ENCODE results near the gene ZNF581.

The ZNF581 gene

GRCh38 chr19:55650602-55651230 is 7.3 kb downstream of the ZNF581 start:
- no peak for DNase-seq

DNA sequence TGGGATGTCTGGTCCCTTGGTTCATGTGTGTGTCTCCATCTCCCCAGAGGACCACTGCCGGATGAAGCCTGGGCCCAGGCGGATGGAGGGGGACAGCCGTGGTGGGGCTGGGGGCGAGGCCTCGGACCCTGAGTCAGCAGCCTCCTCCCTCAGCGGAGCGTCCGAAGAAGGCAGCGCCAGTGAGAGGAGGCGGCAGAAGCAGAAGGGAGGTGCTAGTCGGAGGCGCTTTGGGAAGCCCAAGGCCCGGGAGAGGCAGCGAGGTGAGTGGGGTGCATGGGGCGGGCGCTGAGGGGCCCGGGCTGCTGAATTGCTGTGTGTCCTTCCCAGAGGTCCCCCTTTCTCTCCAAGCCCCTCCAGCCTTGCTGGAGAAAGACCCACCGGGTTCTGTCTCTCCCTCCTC is 7.8 kb downstream of the ZNF581 start:
- DNase-seq: no peak

DNA sequence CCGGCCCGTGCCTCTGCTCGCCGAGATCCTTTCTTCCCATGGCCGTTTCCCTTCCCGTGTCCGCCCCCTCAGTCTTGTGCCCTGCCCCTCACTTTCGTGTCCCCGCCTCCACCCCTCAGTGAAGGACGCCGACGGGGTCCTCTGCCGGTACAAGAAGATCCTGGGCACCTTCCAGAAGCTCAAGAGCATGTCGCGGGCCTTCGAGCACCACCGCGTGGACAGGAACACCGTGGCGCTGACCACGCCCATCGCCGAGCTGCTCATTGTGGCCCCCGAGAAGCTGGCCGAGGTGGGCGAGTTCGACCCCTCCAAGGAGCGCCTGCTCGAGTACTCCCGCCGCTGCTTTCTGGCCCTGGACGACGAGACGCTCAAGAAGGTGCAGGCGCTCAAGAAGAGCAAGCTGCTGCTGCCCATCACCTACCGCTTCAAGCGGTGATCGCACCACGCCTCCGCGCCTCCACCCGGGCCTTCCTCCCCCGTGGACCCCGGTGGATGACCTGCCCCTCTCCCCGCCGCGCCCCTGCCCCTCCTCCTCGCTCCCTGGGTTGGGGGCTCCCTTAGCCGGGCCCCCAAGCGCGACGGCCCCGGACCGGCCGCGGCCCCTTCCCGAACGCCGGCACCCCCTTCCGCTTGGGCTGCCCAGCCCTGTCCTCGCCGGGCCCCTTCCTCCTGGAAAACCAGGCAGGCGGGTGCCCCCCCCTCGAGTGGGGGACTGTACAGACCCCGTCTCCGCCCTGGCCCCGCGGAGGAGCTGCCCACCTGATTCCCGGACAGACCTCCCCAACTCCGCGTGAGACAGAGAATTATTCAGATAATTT is 9.1 kb downstream of the ZNF581 start:
- no peak for DNase-seq

DNA sequence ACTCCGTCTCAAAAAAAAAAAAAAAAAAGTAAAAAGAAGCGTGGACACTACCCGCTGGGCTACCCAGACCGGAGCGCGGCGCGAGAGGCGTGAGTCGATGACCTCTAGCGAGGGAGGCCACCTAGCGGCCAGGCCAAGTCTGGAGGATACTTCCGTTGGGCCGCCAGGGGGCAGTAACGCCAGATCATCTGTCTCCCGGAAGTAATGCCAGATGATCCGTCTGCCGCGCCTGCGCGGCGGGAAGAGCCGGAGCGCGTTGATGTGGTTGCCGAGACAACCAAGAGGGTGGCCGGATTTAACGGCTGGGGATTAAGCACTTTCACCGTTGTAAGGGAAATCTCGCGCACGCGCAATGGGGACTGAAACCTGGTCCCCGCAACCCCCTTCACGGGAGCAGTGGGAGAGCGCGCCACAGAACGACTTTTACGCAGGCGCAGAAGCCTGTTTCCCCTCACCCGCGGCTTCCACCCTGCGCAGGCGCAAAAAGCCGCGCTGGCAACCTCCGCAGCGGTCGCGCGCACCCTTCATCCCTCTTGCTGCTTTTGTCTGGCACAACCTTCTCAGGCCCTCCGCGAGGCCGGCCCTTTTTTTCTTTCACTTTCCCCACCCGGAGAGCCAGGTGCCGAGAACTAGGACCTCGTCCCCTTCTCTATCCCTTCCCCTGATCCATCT is 10.3 kb downstream of the ZNF581 start:
- DNase-seq: peak; percentile 98

GRCh38 chr19:55654323-55654867 is 10.9 kb downstream of the ZNF581 start:
- peak; percentile 98 for DNase-seq

DNA sequence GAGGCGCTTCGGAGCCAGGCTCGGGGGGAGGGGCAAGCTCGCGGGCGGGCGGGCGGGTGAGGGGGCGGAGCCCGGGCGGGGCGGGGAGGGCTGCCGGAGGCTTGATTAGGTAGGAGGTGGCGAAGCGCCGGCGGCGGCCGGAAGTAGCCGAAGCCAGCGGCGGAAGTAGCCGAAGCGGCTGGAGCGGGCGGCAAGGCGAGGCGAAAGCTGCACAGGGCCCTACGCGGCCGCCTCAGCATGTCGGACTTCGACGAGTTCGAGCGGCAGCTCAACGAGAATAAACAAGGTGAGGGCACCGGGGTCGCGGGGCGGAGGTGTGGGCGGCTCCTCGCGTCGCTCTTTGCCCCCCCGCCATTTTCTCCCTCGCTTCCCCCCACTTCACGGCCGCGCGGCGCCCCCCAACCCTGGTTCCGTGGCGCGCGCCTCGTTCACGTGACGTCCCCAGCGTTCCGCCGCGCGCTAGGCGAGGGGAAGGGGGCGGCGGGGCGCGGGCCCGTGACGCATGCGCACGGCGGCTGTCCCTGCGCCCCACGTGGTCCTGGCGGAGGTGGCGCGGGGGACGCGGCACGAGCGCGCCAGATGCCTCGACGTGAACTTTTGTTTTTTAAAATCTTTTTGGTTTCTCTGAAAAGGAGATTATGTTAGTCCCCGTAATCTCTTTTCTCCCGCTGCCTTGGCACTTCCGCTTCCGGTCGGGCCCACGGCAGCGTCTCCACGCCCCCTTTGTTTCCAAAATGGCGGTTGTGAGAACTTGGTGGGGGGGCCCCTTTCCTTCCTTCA is 11.6 kb downstream of the ZNF581 start, which contains the start of gene U2AF2:
TSS of gene U2AF2 (plus strand) at position 168 of the 780 bp plus-strand sequence. CDS start at position 238, 70 bp downstream.
- DNase-seq: peak; percentile 92

DNA sequence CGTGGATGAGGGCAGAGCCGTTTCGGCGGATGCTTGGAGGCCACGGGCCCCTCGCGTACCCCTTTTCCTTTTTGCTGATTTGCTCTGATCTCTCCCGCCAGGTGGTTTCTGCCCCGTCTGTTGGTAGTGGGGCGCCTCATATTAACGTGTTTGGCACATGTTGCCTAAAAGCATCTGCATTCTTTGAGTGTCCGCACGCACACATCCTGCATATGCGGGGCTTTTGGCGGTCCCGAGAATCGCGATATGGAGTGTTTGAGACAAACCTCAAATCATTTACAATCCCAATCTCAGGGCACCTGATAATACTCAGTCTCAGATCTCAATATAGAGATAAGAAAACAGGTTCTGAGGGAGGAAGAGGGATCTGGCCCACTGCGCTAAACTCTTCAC is 12.2 kb downstream of the ZNF581 start:
- no peak for DNase-seq

- no peak for DNase-seq
Measured at GRCh38 chr19:55656552-55656951, 13.1 kb downstream of the ZNF581 start.

DNA sequence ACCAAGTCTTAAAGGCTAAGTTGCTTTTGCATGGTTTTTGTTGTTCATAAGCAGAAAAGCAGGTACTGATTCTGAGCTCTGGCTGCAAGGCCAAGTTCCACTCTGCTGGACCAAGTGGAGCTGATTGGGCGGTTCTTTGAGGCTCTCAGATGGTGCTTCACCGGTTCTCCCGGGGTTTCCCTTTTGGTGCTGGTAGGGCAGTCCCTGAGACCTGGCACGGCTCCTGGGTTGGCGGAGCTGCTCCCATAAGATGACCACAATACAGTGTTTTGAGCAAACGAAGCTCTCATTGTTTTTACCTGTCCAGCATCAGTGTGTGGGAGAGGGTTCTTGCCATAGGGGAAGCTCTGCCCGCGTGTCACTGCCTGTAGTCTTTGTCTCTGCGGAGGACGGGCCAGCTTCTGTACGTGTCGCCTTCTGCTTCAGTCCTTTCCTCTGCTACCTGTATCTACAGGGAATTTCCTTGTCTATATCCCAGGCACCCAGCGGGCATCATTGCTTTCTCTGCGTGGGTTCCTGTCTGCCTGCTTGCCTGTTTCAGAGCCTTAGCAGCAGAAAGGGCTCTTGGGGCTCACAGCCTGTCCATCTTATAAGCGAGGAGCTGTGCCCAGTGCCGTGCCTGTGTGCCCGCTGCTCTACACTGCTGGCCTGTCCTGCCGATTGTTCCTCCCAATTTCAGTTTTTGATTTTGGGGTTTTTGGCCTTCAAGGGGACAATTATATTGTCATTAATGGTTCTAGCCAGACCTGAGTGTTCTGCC is 13.7 kb downstream of the ZNF581 start:
- DNase-seq: no peak

DNA sequence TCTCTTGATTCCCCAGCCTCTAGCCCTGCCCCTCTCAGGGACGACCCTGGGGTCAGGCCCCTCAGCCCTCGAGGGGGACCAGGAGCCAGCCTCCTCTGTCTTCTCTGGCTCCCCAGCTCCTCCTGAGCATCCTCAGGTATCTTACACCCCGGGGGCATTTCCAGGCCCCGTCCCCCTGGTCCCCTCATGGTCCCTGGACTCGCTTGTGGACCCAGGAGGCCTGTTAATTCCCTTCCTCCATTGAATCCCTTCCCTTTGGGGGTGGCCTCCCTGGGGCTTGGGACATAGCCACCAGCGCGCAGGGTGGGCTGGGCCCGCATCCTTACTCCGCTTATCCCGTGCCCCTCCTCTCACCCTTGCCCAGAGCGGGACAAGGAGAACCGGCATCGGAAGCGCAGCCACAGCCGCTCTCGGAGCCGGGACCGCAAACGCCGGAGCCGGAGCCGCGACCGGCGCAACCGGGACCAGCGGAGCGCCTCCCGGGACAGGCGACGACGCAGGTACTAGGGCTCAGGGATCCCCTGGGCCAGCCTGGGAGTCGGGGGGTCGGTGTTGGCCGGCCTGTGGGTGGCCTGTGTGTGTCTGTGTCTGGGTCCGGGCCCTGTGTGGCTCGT is 15.5 kb downstream of the ZNF581 start:
- DNase-seq: no peak

GRCh38 chr19:55659822-55660221 is 16.4 kb downstream of the ZNF581 start:
- DNase-seq: no peak

- DNase-seq: no peak
Measured at GRCh38 chr19:55660404-55660803, 17.0 kb downstream of the ZNF581 start.

DNA sequence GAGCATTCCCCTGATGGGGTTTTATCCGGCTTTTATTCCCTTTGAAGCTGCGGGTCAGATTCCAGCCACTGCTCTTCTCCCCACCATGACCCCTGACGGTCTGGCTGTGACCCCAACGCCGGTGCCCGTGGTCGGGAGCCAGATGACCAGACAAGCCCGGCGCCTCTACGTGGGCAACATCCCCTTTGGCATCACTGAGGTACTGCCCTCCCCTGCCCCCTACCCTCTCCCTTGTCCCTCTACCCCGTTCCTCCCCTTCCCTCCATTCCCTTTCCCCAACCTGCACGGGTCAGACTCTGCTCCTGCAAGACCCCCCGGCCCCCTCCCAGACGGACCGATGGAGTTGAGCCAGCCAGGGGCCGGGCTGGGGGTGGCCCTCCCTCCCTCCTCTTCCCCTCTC is 17.5 kb downstream of the ZNF581 start:
- DNase-seq: no peak

- no peak for DNase-seq
Measured at GRCh38 chr19:55661826-55662225, 18.4 kb downstream of the ZNF581 start.

DNA sequence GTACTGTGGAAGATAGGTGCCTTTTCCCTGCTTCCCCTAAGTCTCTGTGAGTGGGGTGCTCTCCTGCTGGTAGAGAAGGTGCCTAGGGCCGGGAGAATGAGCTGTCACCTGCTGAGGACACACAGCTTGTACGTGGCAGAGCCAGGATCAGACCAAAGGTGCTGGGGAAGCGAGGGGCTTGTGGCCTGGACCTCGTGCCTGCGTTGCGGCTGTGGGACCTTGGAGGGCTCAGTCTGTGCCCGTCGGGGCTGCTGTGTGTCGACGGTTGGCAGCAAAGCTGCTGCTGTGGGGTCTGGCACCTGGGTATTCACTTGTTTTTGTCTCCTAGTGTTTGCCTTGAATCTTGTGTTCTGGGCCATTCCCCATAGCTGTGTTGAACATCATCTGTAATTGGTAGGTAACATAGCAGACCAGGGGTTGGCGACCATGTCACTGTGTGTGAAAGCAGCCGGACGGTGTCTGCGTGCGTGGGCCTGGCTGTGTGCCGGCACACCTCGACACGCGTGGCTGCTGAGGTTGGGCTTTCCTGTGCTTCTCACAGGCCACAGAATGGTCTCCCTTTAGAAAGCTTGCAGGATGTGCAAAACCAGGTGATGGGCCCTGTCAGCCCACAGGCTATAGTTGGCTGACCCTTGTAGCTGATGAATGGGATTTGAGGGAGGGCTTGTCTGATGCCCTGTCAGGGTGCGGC is 20.5 kb downstream of the ZNF581 start:
- DNase-seq: no peak

DNA sequence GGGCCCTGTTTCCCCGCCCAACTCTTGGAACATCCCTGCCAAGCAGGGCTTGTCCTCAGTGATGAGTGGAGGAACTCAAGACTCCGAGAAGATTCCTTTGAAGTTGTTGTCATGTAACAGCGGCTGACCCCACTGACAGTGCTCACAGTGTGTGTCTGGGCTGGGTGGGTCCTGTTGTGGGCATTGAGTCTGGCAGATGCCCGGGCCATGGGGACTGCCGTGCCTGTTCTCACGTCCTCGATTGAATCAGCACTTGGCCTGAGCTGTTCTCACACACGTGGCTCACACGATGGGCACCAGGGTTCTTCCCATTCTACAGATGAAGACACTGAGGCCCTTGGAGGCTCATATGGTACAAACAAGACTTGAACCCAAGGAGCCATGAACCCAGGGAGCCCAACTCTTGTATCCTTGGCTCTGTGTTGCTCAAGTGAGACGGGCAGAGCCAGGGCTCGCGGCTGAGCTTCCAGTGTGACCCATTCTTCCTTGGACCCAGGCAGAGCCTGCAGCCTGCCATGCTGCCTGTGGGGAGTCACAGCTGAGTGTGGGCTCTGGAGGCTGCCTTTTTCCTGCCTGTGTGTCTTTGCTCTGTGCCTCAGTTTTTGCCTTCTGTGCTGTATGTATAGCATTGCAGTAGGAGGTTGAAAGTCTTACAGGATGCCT is 23.0 kb downstream of the ZNF581 start:
- DNase-seq: no peak

GRCh38 chr19:55667006-55667381 is 23.5 kb downstream of the ZNF581 start:
- no peak for DNase-seq

- no peak for DNase-seq
Measured at GRCh38 chr19:55667511-55667910, 24.1 kb downstream of the ZNF581 start.

- DNase-seq: no peak
Measured at GRCh38 chr19:55667958-55668357, 24.5 kb downstream of the ZNF581 start.

DNA sequence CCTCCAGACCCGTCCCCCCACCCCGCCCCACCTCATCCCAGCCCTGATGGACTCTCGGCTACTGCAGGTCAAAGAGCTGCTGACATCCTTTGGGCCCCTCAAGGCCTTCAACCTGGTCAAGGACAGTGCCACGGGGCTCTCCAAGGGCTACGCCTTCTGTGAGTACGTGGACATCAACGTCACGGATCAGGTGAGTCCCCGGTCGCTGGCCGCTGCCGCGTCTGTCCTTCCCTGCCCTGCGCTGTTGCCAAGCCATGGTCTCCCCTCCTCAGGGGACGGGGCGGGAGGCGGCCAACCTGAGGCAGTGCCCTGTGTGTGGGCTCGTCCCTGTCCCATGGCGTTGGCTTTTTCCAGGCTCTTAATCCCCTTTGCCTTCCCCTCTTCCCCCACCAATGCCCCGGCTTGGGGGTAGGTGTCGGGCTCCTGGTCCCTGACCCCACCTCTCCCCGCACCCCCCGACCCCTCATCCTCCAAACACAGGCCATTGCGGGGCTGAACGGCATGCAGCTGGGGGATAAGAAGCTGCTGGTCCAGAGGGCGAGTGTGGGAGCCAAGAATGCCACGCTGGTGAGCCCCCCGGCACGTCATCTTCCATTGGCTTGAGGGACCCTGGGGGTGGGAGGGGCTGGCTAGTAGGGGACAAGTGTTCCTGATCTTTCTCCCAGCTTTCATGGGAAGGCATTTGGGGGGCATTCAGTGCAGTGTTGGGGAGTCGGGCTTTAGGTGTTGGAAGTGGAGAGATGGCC is 25.3 kb downstream of the ZNF581 start:
- no peak for DNase-seq
